Activated T-cell treated with anti-CD3 and anti-CD28 coated beads for 48 hours (primary cell): ENCODE results near the gene LIF.
A peak's percentile ranks its signal among the peaks of the same experiment; 100 is the strongest.

Experiments
- DNase-seq: peaks from one replicate; pipeline ENCODE4 v3.0.0-alpha.2; 2020; ENCODE audit warnings: low read depth

LIF gene

DNA sequence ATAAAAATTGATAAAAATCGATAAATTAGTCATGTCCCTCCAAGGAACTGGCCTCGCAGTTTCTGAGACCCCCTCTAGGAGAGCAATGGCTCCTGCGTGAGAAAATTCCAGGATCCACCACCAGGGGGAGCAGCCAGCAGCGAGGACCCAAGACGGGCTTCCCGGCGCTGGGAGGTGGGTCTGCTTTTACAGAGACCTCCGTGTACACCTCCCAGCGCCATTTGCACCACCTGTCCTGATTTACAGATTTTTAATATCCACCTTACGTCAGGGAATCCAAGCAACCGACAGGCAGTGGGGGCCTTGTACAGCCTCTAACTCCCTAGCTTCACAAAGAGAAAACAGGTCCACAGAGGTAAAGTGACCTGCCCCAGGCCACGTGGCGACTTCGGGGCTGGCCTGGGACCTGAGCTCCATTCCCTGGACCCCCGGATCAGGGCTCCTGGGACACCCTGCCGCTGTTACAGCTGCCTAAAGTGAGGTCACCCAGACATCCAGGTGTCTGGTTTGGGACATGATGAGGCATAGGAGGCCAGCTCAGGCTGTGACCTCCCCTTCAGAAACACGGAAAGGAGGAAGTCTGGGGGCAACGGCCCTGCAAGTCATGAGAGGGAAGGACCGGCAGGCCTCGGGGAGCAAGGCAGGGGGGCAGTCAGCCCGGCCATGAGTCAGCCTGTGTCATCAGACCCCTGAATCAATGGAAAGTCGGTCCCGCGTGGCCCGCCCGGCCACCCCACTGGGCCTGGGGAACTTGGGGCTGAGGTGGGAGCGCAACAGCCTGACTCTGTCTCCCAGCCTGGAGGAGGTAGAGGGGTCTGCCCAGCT lies 16.6 kb upstream of the LIF start:
- peak; percentile 79 for DNase-seq

DNA sequence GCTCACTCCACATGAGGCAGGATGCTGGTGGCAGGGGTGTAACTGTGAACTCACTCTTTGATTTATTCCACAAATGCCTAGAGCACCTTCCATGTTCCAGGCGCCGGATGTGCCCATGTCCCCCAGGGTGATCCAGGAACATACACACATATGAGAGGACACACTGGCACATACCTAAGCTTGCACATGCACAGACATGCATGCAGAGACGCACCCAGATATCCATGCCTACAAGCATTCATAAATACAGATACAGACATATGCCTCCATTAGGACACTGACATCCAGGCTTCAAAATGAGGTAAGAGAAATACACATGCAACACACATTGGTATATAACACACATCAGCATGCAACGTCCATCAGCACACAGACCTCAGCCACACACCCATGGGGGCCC lies 15.6 kb upstream of the LIF start:
- no peak for DNase-seq

DNA sequence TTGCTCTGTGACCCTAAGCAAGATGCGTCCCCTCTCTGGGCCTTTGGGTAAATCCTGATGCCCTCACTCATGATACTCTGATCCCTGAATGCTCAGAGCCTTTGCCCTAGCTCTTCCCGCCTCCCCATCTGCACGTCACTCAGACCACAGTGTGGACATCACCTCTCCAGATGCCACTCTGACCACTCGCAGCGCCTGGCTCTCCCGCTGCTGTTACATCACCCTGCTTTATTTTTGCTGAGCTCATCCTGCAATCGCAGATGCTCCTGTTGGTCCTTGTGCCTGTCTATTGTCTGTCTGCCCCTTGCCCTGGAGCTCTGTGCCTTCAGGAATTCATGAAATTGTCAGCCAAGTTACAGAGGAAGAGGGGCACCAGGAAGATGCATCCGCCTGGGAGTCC lies 14.6 kb upstream of the LIF start:
- no peak for DNase-seq

DNA sequence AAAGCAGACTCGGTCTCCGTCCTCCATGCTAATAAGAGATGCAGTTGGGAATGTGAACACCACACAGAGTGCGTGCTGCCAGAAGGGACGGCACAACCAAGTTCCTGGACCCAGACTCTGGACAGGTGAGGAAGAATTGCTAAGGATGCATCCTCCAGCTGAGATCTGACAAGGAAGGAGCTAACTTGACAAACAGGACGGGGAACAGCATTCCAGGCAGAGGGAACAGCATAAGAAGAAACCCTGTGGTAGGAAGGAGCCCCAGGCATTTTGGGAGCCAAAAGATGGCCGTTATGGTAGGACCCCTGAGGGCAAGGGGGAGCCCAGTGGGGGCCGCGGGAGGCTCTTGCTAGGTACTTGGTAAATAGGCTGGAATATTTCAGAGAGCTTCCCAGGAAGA lies 14.1 kb upstream of the LIF start:
- DNase-seq, result no peak

DNA sequence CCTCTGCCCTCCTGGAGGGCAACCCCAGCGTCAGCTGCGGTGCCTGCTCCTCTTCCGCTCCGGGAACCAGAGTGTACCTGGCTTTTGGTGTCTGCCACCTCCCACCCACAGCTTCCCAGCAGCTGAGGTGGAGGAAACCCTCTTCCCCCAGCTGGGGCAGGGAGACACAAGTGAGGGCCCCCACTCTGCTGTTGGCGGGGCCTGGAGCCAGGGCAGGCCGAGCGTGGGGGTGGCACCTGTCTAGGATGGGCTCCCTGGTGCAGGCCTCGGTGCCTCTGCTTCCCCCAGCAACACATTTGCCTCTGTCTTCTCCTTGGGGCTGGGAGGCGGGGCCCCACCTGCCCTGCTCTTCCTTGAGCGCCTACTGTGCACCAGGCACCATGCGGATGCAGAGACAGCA lies 13.7 kb upstream of the LIF start:
- DNase-seq, result no peak

DNA sequence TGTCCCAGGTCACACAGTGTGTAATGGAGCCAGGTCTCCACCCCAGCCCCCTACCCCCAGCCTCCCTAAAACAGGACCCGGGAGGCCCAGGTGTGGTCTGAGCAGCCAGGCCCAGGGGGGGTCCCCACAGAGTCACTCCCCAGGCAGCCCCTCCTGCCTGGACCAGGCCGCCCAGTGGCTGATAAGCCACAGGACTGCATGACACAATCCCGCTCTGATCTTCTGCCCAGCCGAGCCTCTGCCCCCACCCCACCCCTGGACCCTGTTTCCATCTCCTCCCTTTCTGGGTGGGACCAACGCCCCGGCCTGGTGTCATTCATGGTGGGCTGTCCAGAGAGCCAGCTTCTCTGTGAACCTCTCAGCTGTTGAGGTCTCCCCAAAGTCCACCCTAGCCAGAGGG lies 7.8 kb upstream of the LIF start:
- DNase-seq, result no peak

DNA sequence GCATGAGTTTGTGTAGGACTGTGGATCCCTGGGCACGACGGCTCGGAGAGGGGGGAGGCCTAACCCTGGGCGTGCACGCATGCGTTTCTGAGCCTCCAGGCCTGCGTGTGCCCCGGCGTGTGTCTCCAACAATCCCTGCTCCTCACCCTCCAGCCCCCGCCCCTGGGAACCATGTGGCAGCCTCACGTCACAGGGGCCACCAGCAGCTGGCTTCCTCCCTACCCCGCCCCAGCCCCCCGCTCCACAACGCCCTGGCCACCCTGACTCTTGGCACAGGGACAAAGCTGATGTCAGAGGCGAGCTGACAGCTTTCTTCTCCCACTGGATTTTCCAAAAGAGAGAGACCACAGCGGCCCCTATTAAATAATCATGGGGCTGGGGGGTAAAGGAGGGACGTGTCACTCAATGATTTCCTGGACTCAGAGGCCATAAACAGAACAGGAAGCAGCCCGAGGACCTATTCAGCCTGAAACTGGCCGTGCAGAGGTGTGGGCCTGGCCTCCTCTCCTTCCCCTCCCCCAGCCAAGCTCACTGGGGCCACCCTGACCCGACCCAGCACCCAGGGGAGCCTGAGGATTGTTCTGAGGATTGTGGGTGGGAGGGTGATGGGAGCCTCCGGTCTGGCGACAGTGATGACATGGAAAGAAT lies 6.8 kb upstream of the LIF start:
- DNase-seq, result no peak

DNA sequence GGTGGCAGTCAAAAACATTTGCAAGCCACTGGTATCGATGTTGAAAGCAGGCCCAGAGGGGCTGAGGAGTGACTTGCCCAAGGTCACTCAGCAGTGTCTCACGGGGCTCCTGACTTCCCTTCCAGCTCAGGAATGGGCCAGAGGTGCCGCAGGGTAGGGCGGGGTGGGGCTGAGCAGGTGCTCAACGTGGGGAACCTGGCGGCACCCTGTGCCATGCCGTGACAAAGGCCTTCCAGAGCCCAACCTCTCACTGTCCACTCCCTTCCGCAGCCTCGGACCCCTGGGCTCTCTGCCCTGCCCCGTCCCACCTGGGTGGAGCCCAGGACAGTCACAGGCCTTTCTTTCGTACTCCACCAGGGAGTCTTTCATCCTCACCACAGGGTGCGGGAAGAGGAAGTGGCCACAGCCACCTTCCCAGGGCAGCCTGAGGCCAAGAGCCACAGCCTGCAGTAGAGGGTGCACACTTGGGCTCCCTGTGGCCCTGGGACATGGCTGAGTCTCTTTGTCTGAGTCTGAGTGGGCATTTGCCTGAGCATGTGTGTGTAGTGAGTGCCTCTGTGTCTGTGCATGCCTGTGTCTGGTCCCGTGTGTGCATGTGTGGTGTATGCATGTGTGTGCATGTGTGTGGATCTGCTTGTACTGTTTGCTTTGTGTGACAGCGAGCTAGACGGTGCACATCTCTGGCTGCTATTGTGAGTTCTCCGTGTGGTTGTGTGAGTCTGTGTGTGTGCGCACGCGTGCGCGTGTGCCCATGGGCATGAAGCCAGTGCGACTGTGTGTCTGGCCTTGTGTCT lies 6.0 kb upstream of the LIF start:
- DNase-seq, result no peak

DNA sequence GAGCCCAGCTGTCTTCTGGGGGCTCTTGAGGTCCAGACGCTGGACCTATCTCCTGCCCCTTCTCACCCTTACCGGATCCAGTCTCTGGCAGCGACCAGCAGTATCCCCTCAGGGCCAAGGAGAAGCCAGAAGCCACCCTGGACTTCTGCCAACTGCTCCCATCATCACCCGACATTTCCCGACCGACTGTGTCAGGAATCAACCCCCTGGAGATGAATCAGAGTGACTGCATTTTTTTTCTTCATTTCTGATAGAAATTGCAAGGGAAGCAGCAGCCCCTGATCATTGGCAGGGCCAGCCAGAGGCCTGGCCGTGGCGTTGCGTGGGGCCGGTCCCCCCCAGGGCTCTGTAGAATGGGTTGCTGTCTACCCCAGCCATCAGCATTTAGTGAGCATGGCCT lies 5.2 kb upstream of the LIF start:
- no peak for DNase-seq

DNA sequence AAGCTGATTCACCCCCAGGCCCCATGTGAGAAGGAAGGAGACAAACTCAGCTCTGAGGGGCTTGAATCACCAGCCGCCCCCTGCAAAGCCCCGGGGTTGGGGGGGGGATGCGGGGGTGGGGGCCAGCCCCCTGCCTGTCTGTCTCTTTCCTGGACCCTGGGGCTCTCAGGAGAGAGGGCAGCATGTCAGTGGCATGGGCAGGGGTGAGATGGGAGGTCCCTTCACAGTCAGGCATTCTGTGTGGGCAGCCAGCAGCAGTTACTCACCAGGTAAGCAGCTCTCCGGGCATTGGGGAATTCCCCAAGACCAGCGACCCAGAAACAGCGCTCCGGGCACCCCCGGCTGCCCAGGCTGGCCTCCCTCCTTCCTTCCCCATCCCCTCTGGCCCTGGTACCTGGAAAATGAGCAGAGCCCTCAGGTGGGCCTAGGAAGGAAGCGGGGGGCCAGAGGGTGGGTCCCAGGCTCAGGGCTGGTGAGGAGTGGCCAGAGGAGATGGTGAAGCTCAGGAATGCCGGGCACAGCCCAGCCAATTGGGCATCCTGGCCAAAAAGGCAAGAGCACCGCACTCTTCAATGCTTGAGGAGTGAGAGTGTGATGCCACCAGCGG lies 4.2 kb upstream of the LIF start:
- DNase-seq, result peak; percentile 54

DNA sequence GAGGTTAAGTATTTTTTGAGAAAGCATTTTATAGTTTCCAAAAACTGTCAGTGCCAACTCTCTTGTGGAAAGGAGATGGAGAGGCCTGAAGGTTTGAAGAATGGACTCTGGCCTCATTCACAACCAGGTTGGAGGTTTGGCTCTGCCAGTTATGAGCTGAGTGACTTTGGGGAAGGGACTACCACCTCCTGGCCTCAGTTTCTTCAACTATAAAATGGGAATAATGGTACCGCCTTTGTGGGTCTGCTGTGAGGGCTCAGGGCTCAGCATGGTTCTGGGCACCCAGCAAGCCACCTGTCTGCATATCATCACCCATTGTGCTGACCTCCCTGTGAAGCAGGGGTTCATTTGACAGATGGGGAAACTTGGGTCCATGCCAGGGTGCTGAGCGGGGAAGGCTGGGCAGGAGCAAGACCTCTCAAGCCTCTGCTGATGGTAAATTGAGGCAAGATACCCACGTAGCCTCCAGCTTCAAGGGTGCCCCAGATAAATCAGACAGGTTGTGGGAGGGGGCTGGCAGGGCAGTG lies 3.5 kb upstream of the LIF start:
- DNase-seq, result no peak

DNA sequence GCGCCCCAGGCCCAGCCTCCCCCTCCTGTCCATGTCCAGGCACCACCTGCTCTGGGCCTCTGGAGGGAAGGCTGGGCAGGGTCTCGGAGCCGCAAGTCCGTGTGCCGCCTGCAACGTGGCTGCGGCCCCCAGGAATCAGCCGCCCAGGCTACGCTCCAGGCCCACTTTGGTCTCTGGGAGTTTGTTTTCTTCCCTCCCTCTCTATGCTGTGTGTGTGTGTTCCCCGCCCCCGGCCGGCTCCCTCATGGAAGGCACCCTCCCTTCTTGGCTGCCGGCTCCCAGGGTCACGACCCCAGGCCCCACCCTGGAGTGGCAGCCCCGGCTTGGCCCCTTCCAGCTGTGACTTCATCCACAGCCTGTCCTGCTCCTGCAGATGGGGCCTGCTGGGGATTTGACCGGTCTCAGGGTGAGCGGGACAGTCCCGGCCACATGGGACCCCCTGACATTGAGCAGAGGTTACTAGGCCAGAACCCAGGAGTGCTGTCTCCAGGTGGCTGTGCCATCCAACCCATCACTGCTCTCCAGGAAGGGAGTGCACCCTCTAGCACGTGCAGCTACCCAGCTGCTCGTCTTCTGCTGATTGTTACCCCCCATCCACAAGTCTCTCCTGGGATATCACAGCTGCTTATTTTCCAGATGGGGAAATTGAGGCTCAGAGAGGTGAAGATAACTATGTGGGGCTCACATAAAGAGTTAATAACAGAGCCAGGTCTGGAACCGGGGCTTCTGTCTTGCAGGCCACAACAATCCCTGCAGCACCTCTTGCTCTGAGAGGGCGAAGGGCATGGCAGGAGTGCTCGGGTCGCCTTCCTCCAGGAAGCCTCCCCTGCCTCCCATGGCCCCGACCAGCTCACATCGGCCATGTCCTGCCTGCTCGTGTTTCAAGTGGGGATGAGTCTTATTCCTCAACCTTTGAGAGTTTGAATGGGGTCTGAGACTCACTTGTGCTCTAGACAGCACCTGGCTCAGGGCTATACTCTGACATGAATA lies 2.8 kb upstream of the LIF start:
- DNase-seq, result no peak

DNA sequence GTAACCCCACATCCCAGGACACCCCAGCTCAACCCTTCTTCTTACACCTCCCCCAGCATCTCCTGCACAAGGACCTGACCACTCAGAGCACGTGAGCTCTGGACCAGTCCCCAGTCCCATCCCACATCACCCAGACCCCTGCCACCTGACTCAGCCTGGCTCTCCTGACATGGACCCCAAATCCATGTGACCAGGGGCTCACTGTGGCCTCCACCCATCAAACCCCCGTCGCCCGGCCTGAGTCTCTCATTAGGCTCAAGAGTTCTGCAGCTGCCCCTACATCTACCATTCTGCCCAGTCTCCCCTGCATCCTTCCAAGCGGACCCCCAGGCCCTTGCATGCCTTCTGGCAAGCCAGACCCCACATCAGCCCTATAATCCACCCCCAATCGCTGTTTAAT lies 1.9 kb upstream of the LIF start:
- DNase-seq, result no peak

DNA sequence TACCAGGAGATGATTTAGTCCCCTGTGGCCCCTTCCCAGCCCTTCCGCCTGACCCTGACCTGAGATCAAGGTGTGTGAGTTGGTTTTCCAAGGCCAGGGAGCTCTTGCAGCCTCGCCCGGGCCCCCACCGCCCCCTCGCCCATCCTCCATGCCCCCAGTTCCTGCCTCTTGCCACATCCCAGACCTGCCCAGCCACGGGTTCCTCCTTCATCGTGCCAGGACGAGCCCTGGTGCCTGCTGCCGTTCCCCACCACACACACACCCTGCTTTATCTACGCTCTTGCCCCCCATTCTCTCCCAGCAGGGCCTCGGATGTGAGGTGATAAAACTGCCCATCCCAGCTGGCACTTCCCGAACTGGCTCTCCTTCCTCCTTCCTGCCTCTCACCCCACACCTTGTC lies 1.4 kb upstream of the LIF start:
- DNase-seq, result no peak

DNA sequence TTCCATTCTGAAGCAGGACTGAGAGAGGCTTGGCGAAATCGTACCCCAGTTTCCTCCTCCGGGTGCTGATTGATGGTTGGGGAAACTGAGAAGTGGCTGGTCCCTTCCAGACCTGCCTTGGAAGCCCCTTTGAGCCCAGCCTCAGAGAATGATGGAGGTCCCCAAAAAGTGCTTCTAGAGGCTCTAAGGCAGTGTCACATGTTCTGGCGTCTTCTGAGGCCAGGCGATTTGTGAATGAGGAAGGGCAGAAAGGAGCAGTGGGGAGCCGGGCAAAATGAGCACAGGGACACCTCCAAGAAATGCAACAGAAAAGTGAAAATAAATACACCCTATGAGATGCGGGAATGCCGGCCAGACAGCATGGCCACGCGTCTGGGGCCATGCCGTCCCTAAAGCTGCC lies 1.0 kb upstream of the LIF start:
- no peak for DNase-seq

DNA sequence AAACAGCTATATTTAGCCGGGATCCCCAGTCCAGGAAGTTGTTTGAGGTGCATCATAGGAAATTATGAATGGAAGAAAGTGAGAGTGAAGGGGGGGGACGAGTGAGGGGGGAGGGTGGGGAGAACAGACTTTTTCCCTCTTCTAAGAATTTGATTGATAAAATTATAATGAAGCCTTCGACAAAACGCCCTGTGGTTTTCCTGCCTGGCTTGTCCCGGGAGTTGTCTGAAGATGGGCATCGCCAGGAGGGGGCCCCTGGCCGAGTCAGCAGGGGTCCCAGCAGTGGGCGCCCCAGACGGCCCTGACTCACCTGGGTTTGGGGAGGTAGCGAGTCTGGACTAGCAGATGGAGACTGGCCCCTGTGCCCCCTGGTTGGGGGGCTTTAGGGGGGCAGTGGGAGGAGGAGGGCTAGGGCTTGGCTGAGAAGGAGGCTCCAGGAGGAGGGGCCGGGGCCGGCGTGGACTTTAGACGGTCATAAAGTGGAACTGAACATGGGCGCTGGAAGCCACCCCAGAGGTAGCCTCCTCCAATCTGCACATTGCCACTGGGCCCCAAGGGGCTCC lies 336 bp upstream of the LIF start:
- DNase-seq, result no peak

DNA sequence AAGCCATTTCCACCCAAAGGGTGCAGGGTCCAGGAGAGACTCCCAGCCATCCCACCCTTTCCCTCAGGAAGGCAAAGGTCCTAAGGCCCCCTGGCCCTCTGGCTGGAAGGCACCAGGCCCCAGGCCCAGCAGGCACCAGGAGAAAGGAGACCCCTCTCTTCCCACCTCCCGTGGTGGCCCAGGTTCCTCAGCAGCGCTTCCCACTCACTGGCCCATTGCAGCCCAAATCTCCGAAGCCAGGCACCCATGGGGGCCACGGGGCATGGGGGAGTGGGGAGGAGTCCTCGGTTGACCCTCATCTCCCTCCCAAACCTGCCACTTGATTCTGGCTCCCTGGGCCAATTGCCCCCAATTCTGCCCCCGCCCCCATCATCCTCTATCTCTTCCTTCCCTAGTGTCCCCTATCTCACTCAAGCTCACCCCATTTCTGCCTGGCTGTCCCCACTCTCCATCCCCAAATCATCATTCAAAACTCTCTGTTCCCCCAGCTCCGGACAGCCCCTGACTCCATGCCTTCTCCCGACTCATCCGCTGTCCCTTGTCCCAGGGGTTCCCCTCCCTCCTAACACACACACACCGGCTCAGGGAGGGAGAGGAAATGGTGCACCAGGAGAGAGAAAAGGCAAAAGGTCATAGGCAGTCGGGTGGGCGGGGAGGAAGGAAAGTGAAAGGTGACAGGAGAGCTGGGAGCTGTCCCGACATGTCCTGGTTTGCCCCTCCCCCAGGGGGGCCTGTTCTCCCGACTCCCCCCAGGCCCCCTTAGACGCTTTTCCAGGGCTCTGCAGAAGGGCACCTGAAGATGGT lies 1.2 kb downstream of the LIF start:
- DNase-seq, result no peak

DNA sequence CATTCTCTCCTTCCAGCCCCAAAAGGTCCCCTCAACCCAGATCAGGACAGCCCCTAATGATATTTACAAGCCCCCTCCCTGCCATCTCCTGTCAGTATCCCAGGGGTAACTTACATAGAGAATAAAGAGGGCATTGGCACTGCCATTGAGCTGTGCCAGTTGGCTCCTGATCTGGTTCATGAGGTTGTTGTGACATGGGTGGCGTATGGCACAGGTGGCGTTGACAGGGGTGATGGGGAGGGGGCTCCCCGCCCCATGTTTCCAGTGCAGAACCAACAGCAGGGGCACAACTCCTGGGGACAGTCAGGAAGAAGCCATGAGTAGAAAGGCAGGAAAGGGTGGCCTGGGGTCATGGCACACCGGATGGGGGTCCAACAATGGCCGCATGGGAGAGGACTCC lies 1.9 kb downstream of the LIF start:
- DNase-seq, result no peak

DNA sequence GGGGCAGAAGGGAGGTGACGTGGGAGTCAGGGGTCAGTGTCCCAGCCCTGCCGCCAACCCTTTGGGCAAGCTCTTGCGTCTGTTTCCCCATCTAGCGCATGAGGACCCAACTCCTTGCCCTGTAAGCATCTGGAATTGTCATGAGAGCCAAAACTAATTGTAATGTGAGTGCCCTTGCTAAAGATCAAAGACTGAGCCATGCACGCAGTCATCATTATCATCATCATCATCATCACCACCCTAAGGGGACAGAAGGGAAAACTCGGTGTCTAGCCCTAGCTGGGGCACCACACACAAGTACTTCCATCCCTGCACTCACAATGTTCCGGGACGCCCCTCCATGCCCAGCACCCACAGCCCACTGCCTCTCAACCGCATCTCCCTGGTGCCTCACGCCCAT lies 2.5 kb downstream of the LIF start:
- DNase-seq, result no peak

DNA sequence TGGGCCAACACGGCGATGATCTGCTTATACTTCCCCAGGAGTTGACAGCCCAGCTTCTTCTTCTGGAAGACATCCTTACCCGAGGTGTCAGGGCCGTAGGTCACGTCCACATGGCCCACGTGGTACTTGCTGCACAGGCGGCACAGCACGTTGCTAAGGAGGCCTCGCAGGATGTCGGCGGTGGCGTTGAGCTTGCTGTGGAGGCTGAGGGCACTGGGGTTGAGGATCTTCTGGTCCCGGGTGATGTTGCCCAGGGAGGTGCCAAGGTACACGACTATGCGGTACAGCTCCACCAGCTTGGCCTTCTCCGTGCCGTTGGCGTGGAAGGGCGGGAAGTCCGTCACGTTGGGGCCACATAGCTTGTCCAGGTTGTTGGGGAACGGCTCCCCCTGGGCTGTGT lies 2.9 kb downstream of the LIF start:
- no peak for DNase-seq
